ENCODE results near the gene NOD2.

NOD2 gene

GRCh38 chr16:50694206-50694605 is 800 bp downstream of the NOD2 start:
- DNase-seq (ENCODE audit: low read depth, low spot score), result no peak

GRCh38 chr16:50695017-50696000 is 1.9 kb downstream of the NOD2 start:
- no peak for DNase-seq (ENCODE audit: low read depth, low spot score)

- DNase-seq (ENCODE audit: low read depth, low spot score), result no peak
Measured at GRCh38 chr16:50696126-50696525, 2.7 kb downstream of the NOD2 start.

DNA sequence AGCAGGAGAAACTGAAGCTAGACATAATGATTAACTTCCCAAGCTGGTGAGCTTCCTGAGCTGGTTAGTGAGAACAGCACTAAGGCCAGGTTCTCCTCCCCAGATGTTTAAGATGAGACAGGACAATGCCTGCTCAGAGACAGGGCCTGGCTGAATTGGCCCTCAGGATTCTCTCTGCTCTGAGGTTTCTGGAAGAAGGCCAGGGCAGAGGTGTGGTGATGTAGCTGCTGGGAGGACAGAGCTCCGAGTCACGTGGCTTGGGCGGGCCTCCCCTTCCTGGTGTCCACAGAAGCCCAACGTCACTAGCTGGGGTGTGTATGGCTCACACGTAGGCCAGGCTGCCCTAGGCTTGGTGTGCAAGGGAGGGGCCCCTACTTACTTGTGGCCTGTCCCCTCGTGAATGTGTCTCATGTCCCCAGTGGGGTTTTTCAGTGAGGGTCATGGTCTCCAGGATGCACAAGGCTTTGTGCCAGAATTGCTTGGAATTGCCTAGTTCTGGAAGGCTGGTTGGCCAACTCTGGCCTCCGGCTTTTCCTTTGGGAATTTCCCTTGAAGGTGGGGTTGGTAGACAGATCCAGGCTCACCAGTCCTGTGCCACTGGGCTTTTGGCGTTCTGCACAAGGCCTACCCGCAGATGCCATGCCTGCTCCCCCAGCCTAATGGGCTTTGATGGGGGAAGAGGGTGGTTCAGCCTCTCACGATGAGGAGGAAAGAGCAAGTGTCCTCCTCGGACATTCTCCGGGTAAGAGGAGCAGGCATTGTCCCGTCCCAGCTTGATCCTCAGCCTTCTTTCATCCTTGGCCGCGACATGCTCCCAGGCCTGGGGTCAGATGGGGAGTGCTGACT is 3.4 kb downstream of the NOD2 start:
- no peak for DNase-seq (ENCODE audit: low read depth, low spot score)

GRCh38 chr16:50697421-50697715 is 4.0 kb downstream of the NOD2 start:
- DNase-seq (ENCODE audit: low read depth, low spot score), result no peak

DNA sequence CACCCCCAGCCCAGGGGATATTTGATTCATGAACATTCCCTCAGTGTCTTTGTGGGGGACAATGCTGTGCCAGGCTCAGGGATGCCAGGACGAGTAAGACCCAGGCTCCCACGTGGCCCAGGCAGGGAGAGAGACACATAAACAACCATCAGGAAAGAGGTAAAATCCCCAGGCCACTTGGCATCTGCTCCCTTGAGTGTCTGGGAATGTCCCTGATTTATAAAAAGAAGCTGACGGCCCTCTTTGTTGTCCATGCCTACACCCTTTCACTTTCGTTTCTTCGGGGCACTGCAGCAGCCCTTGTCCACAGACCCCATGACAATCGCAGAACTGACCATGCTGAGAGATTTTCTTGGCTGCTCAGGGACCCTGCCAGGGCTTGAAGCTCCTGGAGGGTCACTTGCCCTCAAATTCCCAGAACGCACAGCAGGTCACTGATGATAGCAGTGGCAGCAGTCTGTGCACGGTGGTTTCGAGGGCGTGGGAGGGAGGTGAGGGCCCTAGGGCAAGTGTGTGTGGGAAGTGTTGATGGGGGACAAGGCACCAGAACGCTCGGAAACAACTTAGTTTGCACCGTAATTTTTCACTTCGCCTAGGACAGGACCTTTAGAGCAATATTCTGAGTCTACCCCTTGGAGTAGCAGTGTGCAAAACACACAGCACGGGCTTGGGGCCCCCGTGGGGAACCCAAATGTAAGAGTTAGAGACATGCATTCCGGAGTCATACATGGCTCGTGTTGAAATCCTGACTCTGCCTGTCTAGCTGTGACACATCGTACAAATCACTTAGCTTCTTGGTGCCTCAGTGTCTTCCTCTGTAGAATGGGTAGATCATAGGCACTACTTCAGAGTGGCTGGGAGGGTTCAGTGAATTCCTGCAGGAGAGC is 4.7 kb downstream of the NOD2 start:
- peak; percentile 10 for DNase-seq (ENCODE audit: low read depth, low spot score)

DNA sequence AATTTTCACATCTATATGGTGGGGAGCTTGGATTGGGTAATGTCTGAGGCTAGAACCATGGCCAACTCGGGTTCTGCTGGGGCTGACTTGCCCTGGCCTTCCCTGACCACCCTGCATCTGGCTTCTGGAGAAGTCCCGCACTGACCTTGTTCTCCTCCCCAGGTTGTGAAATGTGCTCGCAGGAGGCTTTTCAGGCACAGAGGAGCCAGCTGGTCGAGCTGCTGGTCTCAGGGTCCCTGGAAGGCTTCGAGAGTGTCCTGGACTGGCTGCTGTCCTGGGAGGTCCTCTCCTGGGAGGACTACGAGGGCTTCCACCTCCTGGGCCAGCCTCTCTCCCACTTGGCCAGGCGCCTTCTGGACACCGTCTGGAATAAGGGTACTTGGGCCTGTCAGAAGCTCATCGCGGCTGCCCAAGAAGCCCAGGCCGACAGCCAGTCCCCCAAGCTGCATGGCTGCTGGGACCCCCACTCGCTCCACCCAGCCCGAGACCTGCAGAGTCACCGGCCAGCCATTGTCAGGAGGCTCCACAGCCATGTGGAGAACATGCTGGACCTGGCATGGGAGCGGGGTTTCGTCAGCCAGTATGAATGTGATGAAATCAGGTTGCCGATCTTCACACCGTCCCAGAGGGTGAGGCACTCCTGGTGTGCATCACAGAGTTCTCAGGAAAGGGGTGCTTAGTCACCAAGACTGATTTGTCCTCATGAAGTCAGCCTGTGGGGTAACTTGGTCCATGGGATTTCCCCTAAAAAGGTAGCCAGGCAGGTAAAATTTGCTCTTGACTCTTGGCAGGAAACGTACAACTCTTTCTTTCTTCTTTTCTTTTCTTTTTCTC is 6.1 kb downstream of the NOD2 start:
- DNase-seq (ENCODE audit: low read depth, low spot score), result no peak

GRCh38 chr16:50702725-50703124 is 9.3 kb downstream of the NOD2 start:
- DNase-seq (ENCODE audit: low read depth, low spot score), result no peak

GRCh38 chr16:50704245-50704644 is 10.8 kb downstream of the NOD2 start:
- no peak for DNase-seq (ENCODE audit: low read depth, low spot score)

- no peak for DNase-seq (ENCODE audit: low read depth, low spot score)
Measured at GRCh38 chr16:50705436-50706110, 12.2 kb downstream of the NOD2 start.

GRCh38 chr16:50706250-50706649 is 12.8 kb downstream of the NOD2 start:
- DNase-seq (ENCODE audit: low read depth, low spot score), result no peak

DNA sequence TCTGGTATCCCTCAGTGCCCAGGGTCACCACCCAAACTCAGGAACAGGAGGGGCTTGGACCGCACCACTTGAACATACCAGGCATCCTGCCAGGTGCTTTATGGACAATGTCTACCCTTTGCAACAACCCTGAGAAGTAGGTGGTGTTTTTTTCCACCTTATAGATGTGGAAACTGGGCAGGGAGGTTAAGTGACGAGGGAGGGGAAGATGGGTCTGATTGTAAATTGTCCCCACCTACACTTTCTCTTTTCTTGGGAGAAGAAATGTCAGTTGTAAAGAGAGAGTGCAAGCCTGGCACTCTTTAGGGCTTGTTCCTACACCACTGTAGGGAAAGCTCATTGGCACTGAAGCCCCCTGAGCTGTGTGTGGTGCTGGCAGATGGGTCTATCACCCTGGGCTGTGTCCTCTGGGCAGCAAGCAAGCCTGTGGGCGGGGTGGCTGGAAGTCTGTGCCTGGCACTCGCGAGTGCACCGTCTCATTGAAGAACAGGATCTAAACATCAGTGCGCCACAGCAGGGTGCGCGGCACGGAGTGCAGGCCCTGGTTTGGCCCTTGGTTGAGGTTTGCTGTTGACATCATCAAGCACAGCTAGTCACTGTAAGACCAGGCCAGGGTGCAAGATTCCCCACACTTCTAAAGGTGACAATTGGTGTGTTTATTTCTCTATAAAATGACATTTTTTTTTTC is 15.1 kb downstream of the NOD2 start:
- DNase-seq (ENCODE audit: low read depth, low spot score), result no peak

GRCh38 chr16:50709061-50709684 is 15.8 kb downstream of the NOD2 start:
- no peak for DNase-seq (ENCODE audit: low read depth, low spot score)

- DNase-seq (ENCODE audit: low read depth, low spot score), result no peak
Measured at GRCh38 chr16:50709980-50710379, 16.6 kb downstream of the NOD2 start.

- no peak for DNase-seq (ENCODE audit: low read depth, low spot score)
Measured at GRCh38 chr16:50711040-50711439, 17.6 kb downstream of the NOD2 start.

- DNase-seq (ENCODE audit: low read depth, low spot score), result no peak
Measured at GRCh38 chr16:50711862-50712559, 18.6 kb downstream of the NOD2 start.

DNA sequence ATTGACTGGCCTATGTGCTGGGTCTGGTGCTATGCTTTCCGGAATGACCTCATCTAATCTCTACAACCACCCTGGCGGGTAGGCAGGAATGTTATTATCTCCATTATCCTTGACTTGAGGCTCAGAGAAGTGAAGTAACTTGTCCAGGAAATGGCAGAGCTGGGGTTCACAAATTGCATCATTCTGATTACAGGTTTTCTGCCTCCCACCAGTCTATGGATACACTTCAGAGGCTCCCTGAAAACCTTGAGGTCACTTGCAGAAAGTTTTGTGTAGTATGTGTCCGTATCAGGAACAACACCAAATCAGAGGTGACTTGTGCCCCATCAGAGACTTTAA is 19.1 kb downstream of the NOD2 start:
- no peak for DNase-seq (ENCODE audit: low read depth, low spot score)

- no peak for DNase-seq (ENCODE audit: low read depth, low spot score)
Measured at GRCh38 chr16:50712956-50713355, 19.6 kb downstream of the NOD2 start.

DNA sequence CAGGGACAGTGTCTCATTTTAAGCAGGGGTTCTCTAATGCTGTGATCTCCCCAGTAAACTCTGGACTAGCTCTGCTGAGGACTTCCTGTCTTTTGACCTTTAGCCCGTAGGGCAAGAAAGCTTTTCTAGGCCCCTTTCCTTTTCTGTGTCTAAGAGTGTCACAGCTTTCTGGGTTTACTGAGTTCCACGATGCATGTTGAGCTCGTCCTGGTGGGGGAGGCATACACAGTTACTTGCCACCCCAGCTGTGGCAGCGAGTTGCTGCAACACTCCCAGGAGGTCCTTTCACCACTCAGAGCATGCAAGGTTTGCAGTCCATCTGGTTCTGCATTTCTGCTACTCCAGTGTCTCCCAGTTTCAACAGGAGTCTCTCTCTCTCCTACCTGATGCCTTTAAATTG is 23.7 kb downstream of the NOD2 start:
- no peak for DNase-seq (ENCODE audit: low read depth, low spot score)
